Upper lobe of left lung (tissue), 4 donors: Measurements from ENCODE around the gene MYO3B.

Source experiments
- POLR2A ChIP-seq, 4 donors: fragments of 450-650 bp; IDR thresholded peaks; one replicate each; pipeline ENCODE4 v1.5.1; 2016 to 2017; ENCODE audit warnings: antibody characterized with exemption in 4 of 4, mild to moderate bottlenecking in 2 of 4
- TF ChIP-seq, protein P1 (sequence below), 6 experiments: fragments of 450-650 bp in 4 of 6; fragments of 200-600 bp in 2 of 6; sonication (generic) in 2 of 6; IDR thresholded peaks; one replicate each; pipeline ENCODE4 v1.5.1; 2016 to 2019; ENCODE audit warnings: antibody characterized with exemption in 6 of 6

DNA sequence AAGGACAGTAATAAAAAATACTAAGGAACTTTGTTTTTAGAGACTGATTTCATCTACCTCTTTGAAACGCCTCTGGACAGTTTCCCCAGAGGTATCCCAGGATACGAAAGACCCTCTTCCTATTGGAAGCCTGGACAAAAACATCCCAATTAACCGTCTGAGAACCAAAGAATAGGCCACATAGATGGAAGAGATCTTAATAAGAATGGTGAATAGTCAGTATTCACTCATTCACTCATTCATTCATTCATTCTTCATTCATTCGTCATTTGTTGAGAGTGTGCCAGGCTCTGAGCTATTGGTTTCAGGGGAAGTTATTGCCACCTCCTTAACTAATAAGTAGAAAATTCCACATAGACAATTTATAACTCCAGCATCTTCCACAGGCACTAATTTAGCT lies 464.0 kb downstream of the MYO3B start:
- TF ChIP-seq, protein P1, sequence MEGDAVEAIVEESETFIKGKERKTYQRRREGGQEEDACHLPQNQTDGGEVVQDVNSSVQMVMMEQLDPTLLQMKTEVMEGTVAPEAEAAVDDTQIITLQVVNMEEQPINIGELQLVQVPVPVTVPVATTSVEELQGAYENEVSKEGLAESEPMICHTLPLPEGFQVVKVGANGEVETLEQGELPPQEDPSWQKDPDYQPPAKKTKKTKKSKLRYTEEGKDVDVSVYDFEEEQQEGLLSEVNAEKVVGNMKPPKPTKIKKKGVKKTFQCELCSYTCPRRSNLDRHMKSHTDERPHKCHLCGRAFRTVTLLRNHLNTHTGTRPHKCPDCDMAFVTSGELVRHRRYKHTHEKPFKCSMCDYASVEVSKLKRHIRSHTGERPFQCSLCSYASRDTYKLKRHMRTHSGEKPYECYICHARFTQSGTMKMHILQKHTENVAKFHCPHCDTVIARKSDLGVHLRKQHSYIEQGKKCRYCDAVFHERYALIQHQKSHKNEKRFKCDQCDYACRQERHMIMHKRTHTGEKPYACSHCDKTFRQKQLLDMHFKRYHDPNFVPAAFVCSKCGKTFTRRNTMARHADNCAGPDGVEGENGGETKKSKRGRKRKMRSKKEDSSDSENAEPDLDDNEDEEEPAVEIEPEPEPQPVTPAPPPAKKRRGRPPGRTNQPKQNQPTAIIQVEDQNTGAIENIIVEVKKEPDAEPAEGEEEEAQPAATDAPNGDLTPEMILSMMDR (IDR thresholded peaks at IDR 0.05) = no peak
- no peak for TF ChIP-seq POLR2A (IDR thresholded peaks at IDR 0.05)
